HG02588 (cell line): ENCODE measurements around the gene CACNA1H.
"Not testable (repeated sequence)": the region's sequence is repeated elsewhere in the genome, so short reads cannot be mapped to it uniquely, and the experiment has no call there.

Experiments used
- ATAC-seq: cut with Tn5 transposase; IDR thresholded peaks from one replicate; pipeline ENCODE4 v1.9.1; 2021; ENCODE audit warnings: mild to moderate bottlenecking, moderate library complexity; ENCODE audit not compliant: unreplicated experiment

CACNA1H gene

DNA sequence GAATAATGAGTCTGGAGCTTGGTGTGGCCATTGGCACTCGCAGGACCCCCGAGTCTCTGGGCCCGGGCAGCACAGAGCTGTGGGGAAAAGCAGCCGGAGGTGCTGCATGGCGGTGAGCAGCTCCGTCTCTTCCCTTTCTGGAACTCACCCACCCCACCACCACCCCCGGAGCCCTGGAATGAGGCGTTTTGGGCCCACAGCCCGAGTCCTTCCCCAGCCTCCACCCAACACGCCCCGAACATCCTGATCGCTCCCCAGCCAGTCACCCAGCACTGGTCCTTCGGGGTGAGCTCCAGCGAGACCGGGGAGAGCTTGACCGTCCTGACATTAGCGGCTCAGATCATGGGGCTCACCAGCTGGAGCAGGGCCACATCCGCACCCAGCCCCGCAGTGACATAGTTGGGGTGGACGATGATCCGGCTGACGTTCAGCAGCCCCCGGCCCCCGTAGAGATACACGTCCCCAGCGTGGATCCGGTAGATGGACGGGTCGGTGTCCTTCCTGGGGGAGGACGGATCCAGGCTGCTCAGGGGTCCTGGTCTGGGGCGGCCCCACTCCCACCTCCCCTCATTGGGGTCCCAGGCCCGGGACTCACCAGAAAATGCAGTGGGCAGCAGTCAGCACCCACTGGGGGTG lies 109.4 kb downstream of the CACNA1H start:
- no peak for ATAC-seq

DNA sequence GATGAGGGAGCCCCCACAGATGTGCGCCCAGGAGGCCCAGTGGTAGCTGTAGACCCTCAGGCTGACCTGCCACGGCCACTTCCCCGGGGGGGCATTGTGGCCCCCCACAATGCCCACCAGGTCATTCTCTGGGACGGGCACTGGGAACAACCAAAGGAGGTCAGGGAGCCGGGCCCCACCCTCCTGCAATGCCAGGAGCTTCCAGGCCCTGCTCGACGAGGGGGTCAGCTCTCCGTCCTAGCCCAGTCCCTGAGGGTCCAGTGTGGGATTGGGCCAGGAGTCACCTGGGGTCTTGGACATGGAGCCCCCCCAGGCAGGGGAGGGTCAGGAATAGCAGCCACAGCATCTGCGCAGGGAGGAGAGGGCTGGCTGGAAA lies 109.9 kb downstream of the CACNA1H start:
- no peak for ATAC-seq

DNA sequence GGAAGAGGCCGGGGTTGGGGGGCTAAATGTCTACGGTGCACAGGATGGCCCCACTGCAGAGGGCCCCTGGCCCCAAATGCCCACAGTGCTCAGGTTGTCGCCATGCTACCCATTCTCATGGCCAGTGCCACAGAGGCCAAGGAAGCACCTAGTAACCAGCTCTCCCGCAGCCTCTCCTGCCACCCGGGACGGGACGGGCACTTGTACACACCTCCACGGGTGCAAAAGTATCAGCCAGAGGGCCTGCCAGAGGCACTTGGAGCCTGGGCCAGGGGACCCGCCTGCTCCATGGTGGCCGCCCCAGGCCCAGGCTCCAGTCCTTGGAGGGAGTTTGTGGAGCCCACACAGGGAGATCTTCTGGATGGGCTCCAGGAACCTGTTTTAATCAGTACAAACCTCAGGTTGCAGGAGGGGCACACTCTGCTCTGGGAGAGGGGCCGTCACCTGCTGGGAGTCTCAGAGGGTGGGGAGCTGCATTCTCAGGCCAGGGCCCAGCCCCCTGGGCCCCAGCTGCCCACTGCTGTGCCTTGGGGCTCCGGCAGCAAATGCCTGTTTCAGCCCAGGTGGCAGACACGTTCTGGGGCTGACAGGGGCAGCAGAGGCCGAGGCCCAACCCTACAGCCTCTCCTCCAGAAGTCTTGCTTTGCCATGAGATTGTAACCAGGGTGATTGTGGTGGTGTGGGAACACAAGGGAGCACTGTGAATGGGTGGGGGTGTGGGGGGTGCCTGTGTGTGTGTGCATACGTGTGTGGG lies 110.9 kb downstream of the CACNA1H start:
- ATAC-seq = no peak

DNA sequence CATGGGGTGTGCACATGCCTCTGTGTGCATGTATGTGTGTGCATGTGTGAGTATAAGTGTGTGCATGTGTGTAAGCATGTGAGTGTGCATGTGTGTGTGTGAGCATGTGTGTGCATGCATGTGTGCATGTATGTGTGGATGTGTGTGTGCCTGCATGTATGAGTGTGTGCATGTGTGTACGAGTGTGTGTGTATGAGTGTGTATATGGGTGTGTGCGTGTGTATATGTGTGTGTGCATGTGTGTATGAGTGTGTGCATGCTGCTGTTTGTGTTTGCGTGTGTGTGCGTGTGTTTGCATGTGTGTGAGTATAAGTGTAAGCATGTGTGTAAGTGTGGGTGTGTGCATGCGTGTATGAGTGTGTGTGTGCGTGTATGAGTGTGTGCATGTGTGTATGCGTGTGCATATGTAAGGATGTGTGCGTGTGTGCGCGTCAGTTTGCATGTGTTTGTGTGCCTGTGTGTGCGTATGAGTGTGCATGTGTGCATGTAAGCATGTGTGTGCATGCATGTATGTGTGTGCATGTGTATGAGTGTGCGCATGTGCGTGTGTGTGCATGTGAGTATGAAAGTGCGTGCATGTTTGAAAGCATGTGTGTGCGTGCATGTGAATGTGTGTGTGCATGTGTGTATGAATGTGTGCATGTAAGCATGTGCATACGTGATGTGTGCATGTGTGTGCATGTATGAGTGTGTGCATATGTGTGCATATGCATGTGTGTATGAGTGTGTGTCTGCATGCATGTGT lies 111.6 kb downstream of the CACNA1H start:
- ATAC-seq = no peak

DNA sequence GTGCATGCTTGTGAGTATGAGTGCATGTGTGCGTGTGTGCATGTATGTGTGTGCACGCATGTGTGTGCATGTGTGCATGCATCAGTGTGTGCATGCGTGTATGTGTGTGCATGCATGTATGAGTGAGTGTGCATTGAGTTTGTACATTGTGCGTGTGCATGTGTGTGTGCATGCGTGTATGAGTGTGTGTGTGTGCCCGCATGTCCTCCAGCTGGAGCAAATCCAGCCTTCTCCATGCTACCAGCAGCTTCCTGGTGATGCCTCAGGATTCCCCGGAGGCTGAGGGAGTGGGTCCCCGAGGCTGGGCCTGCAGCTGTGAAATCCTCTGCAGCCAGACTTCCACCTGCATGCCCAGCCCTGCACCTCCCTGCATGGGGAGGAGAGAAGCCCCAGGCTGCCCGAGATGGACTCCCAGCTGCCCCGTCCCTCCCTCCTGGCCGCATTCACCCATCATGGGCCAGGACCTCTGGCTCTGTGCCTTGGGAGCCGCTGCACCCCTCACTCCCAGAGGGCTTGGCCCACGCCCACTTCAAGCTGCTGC lies 112.3 kb downstream of the CACNA1H start:
- no peak for ATAC-seq

DNA sequence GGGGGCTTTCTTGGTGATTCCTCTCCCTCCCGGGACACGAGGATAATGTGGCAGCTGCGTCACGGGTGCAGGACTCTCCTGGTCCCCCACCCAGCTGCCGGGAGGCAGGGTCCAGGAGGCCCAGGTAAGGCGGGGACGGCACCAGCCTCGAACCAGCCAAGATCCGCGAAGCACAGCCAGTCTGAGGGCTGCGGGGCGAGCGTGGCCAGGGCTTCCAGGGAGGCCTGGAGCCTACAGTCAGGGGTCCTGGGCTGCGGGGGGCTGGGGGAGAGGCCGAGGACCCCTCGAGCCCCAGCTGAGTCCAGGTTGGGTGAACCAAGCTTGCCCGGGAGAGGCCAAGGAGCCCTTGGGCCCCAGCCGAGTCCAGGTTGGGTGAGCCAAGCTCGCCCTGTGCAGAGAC lies 112.9 kb downstream of the CACNA1H start:
- ATAC-seq = no peak

DNA sequence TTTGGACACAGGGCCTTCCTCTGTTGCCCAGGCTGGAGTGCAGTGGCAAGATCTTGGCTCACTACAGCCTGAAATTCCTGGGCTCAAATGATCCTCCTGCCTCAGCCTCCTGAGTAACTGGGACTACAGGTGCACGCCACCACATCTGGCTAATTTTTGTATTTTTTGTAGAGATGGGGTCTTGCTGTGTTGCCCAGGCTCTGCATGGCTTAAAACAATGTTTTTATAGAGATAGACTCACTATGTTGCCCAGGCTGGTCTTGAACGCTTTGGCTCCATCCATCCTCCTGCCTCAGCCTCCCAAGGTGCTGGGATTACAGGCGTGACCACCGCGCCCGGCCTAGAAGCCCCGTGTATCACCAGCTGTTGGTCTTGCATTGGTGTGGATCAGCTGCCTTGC lies 116.5 kb downstream of the CACNA1H start:
- not testable (repeated sequence) for ATAC-seq

DNA sequence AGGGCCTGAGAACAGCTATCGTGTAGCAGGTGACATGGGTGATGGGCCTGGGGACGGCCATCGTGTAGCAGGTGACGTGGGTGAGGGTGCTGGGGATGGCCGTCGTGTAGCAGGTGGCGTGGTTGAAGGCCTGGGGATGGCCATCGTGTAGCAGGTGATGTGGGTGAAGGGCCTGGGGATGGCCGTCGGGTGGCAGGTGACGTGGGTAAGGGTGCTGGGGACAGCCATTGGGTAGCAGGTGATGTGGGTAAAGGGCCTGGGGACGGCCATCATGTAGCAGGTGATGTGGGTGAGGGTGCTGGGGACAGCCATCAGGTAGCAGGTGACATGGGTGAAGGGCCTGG lies 118.4 kb downstream of the CACNA1H start:
- ATAC-seq = no peak
